ENCODE measurements around the gene FGF22. TPM values are rescaled to one million over a fixed set of nuclear protein-coding genes. Genes with fewer than 3 reads are reported as not detected.

Gene FGF22
- total and polyA plus RNA-seq, 2 of the 13 experiments (the other 11 are each of a cell fraction or from before 2014, with no cell fraction given): 0.24 TPM; not detected in 1

- TF ChIP-seq IKZF5 (CRISPR knock-in tag; IDR thresholded peaks at IDR 0.05): no peak
- 0 out of 2 replicates have a peak, but pooled peaks have one; percentile 42 for TF ChIP-seq ZKSCAN1 (IDR thresholded peaks at IDR 0.05; ENCODE audit: low read length)
- TF ChIP-seq EP300 (IDR thresholded peaks at IDR 0.05; ENCODE audit: low read depth in 2 of 2, low read length in 2 of 2): no peak
- TF ChIP-seq EP300 (CRISPR knock-in tag; IDR thresholded peaks at IDR 0.05; ENCODE audit: borderline replicate concordance): 0 out of 2 replicates have a peak, but pooled peaks have one; percentile 11
- no peak for TF ChIP-seq ZNF562 (CRISPR knock-in tag; IDR thresholded peaks at IDR 0.05; ENCODE audit: borderline replicate concordance)
- TF ChIP-seq FOXO4 (CRISPR knock-in tag; conservative IDR thresholded peaks at IDR 0.05): no peak
- no peak for TF ChIP-seq ZNF543 (CRISPR knock-in tag; IDR thresholded peaks at IDR 0.05)
- TF ChIP-seq, protein P1, sequence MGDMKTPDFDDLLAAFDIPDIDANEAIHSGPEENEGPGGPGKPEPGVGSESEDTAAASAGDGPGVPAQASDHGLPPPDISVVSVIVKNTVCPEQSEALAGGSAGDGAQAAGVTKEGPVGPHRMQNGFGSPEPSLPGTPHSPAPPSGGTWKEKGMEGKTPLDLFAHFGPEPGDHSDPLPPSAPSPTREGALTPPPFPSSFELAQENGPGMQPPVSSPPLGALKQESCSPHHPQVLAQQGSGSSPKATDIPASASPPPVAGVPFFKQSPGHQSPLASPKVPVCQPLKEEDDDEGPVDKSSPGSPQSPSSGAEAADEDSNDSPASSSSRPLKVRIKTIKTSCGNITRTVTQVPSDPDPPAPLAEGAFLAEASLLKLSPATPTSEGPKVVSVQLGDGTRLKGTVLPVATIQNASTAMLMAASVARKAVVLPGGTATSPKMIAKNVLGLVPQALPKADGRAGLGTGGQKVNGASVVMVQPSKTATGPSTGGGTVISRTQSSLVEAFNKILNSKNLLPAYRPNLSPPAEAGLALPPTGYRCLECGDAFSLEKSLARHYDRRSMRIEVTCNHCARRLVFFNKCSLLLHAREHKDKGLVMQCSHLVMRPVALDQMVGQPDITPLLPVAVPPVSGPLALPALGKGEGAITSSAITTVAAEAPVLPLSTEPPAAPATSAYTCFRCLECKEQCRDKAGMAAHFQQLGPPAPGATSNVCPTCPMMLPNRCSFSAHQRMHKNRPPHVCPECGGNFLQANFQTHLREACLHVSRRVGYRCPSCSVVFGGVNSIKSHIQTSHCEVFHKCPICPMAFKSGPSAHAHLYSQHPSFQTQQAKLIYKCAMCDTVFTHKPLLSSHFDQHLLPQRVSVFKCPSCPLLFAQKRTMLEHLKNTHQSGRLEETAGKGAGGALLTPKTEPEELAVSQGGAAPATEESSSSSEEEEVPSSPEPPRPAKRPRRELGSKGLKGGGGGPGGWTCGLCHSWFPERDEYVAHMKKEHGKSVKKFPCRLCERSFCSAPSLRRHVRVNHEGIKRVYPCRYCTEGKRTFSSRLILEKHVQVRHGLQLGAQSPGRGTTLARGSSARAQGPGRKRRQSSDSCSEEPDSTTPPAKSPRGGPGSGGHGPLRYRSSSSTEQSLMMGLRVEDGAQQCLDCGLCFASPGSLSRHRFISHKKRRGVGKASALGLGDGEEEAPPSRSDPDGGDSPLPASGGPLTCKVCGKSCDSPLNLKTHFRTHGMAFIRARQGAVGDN (CRISPR knock-in tag; IDR thresholded peaks at IDR 0.05): peak; percentile 49
- no peak for TF ChIP-seq POLR2G (IDR thresholded peaks at IDR 0.05; ENCODE audit: low read depth, low read length)
- peak; percentile 39; the same call in 1 of the 2 replicates for TF ChIP-seq ZFP91 (CRISPR knock-in tag; IDR thresholded peaks at IDR 0.05; ENCODE audit: borderline replicate concordance)
- no peak for TF ChIP-seq ZFP37 (CRISPR knock-in tag; IDR thresholded peaks at IDR 0.05; ENCODE audit: borderline replicate concordance)
- TF ChIP-seq FOXP4 (CRISPR knock-in tag; IDR thresholded peaks at IDR 0.05): no peak
- TF ChIP-seq ERF (CRISPR knock-in tag; IDR thresholded peaks at IDR 0.05): no peak
- TF ChIP-seq MTF1 (CRISPR knock-in tag; IDR thresholded peaks at IDR 0.05): no peak
- TF ChIP-seq CREB3 (CRISPR knock-in tag; IDR thresholded peaks at IDR 0.05): no peak
Measured at GRCh38 chr19:670609-671075, 31.0 kb downstream of the FGF22 start (continued).
